Inferior parietal cortex (tissue), 1 donor: Measurements from ENCODE around the gene STK36.

Experiments used
- DNase-seq: peaks from one replicate; pipeline ENCODE4 v3.0.0-alpha.2; 2016; ENCODE audit errors: extremely low spot score

The STK36 gene

GRCh38 chr2:218671654-218672566, at the start of gene STK36, which contains the start of gene RNF25:
TSS of gene STK36 (plus strand) at chr2:218672086. CDS start at chr2:218672830, 744 bp downstream.
TSS of gene RNF25 (minus strand) at chr2:218672002. CDS start at chr2:218671970, 32 bp downstream.
- DNase-seq, result peak; percentile 91

- DNase-seq, result no peak
Observed at GRCh38 chr2:218622606-218623365, 49.1 kb upstream of the STK36 start.

GRCh38 chr2:218623366-218623705, 48.5 kb upstream of the STK36 start:
- DNase-seq, result no peak

GRCh38 chr2:218626369-218626768, 45.5 kb upstream of the STK36 start:
- no peak for DNase-seq

GRCh38 chr2:218627939-218628338, 43.9 kb upstream of the STK36 start:
- no peak for DNase-seq

- DNase-seq, result no peak
Observed at GRCh38 chr2:218631837-218632236, 40.0 kb upstream of the STK36 start.

GRCh38 chr2:218635719-218636118, 36.2 kb upstream of the STK36 start:
- DNase-seq, result no peak

GRCh38 chr2:218638372-218638771, 33.5 kb upstream of the STK36 start:
- DNase-seq, result no peak

GRCh38 chr2:218642121-218642656, 29.7 kb upstream of the STK36 start:
- no peak for DNase-seq

GRCh38 chr2:218642786-218643185, 29.1 kb upstream of the STK36 start:
- DNase-seq, result no peak

- DNase-seq, result no peak
Observed at GRCh38 chr2:218643751-218644310, 28.1 kb upstream of the STK36 start.

GRCh38 chr2:218644721-218645120, 27.2 kb upstream of the STK36 start:
- DNase-seq, result no peak

- DNase-seq, result no peak
Observed at GRCh38 chr2:218645126-218645525, 26.8 kb upstream of the STK36 start.

- peak; percentile 66 for DNase-seq
Observed at GRCh38 chr2:218648088-218648786, 23.6 kb upstream of the STK36 start.

GRCh38 chr2:218648787-218649100, 23.1 kb upstream of the STK36 start:
- DNase-seq, result no peak

GRCh38 chr2:218655751-218656150, 16.1 kb upstream of the STK36 start:
- DNase-seq, result no peak

GRCh38 chr2:218658671-218659257, 13.1 kb upstream of the STK36 start:
- peak; percentile 11 for DNase-seq

GRCh38 chr2:218659258-218659987, 12.5 kb upstream of the STK36 start, which contains the start of the genes BCS1L and ZNF142:
TSS of gene BCS1L (plus strand) at chr2:218659683. CDS start at chr2:218660988, 1,305 bp downstream.
TSS of gene ZNF142 (minus strand) at chr2:218659623. CDS start at chr2:218656429, 3,194 bp downstream.
- peak; percentile 88 for DNase-seq

- no peak for DNase-seq
Observed at GRCh38 chr2:218659988-218660358, 11.9 kb upstream of the STK36 start.

GRCh38 chr2:218662377-218662776, 9.5 kb upstream of the STK36 start:
- no peak for DNase-seq
